ENCODE measurements around the gene SLC37A3.
"Not testable (repeated sequence)": the region's sequence is repeated elsewhere in the genome, so short reads cannot be mapped to it uniquely, and the experiment has no call there.

The SLC37A3 gene

DNA sequence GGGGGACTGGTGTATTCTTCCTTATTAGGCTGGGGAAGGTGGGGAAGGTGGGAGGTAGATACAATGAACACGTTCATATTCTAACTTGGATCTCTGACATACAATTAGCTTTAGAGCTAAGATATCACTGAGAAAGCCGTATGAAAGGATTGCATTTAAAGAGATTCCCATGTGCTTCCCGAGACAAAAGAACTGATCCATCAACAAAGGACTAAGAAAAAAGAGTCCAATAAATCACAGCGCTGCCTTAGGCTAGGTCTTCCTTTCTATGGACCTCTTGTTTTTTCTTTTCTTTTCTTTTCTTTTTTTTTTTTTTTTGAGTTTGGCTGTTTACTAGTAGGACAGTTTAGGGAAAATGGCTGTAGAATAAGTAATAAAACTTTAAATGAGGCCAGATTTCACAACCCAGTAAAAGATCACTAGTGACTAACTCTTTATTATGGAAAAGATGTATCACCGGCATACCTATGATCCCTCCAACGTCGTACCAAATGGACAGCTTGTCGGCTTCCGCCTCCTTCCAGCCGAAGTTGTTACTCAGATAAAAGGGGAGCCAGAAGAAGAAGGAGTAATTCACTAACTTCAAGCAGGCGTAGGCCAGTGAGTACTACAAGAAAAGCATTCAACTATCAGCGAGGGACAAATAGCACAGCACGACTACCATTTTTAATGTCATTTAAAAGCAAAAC is 50.0 kb downstream of the SLC37A3 start:
- peak; percentile 29 for DNase-seq (ENCODE audit: low read depth, low spot score)

DNA sequence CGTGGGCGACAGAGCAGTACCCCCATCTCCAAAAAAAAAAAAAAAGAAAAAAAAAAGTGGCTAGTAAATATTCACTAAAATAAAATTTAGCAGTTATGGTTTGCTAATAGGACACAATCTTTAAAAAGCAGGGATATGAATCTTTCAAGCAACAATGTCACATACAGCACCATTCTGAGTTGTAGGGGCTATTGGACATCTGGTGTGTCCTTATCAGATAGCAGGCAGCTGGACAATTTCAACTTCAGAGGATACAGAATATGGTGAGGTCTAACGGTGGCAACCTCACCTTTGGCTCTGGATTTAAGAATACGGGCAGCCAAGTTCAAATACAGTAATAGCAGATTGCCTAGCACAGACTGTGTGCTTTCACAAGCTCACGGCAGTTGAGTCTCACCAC is 51.1 kb downstream of the SLC37A3 start:
- no peak for DNase-seq (ENCODE audit: low read depth, low spot score)

DNA sequence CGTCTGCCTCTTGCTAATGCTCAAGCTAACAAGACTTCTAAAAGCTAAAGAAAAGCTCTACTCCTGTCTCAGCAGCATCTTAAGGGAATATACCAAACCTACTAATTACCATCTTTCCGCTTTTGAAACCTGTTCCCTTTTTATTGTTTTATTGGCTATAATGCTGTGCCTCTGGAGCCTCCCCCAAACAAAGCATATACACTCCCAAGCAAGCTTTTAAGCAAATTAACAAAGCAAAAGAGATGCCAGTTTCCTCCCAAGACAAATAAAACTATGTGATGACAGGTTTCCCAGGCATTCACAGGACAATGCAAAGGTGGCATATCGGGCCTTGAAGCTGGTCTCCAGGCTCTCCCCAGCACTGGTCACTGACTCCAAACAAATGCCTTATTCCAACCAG is 52.9 kb downstream of the SLC37A3 start:
- DNase-seq (ENCODE audit: low read depth, low spot score), result peak; percentile 16

DNA sequence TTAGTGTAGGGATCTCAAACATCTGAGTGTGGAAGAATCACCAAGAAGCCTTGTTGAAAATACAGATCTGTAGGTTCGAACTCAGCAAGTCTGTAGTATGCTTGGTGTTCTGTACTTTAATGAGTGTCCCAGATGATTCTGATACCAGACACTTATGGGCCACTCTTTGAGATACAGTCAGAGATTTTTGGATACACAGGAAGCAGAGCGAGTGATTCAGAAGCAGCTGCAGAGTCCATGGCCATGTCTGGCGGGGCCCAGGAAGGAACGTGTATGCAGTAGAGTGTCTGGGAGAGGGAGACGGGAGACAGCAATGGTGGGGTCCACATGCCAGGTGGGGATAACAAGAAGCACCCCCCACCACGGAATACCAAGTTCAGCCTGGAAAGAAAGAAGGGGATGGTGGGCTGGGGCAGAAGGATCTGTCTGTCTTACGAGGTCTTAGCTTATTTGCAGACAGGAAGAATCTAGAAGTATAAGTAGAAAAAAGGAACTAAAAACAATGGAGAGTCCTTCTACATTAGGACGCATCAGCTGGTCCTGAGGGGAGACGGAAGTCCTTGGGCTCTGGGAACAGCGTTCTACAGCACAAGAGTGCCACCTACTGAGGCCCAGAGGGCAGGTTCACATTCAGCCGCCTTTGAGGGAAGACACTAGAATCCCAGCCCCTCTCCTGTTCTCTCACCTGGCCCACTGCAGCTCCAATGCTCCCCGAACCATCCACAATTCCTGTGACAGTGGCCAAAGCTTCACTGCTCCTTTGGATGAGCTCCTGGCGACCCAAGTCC is 55.4 kb downstream of the SLC37A3 start:
- peak; percentile 46 for DNase-seq (ENCODE audit: low read depth, low spot score)

DNA sequence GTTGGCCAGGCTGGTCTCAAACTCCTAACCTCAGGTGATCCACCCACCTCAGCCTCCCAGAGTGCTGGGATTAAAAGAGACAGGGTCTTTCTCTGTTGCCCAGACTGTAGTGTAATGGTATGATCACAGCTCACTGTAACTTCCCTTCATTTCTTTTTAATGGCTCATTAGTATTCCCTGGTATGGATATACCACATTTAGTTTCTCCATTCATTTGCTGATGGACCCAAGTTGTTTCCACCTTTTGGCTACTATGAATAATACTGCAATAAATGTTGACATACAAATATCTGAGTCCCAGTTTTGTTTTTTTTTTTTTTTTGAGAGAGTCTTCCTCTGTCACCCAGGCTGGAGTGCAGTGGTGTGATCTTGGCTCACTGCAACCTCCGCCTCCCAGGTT is 59.4 kb downstream of the SLC37A3 start:
- not testable (repeated sequence) for DNase-seq (ENCODE audit: low read depth, low spot score)

DNA sequence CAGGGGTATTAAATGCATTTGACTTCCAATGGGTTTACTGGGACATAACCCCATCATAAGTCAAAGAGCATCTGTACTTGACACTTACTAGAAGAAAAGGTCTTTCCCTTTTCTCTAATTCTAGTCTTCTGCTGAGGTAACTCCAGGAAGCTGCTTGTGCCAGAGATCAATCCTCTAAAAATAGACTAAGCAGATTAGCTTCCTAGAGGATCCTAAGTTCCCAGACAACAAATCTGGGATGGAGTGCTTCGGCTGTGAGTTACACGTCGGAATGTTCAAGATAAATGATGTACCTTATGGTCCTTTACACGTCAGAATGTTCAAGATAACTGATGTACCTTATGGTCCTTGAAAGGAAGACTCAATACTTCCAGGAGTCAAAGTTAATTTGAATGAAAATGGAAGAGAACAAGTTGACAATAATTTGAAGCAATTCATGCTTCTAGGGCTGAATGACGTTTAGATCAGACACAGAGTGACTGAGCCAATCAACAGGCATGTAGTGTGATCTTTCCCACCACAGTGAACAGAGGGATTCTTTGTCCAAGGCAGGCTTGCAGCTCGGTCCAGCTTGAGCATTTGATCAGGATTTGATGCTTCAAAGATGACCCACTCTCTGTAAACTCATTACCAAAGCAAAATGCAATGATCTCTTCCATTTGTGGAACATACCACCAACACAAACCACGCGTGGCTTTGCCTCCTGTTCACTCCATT is 63.8 kb downstream of the SLC37A3 start:
- no peak for DNase-seq (ENCODE audit: low read depth, low spot score)

DNA sequence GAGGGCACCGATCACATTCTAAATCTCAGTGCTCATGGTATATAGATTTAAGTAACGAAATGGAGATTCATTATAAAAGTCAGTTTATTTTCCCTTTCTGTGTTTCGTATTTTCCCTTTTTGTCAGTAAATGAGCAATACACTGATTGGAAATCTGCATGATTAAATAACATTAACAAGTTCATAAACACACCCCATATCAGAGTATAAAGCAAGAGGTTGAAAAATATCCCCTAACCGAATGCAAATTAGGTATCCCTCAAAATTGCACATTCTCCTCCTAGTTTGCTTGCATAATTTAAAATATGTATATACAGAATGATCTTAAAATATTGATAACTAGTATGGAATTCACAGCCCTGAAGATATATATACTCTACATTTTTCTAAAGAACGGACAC is 64.6 kb downstream of the SLC37A3 start:
- DNase-seq (ENCODE audit: low read depth, low spot score), result no peak

DNA sequence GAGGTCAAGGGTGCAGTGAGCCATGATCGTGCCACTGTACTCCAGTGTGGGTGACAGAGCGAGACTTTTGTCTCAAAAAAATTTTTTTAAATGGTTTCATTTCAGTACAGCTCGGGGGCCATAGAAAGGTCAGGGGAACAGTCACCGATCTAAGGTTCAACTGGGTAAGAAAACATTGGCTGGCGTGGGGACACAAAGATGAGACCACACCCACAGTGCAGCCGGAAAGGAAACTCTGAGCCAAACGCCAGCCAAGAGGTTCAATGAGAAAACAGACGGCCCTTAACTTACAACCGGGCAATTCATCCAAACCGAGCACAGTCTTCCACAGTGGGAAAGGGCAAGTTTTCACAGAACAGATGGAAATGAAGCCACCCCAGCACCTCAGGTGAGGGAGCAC is 65.1 kb downstream of the SLC37A3 start:
- DNase-seq (ENCODE audit: low read depth, low spot score), result no peak

DNA sequence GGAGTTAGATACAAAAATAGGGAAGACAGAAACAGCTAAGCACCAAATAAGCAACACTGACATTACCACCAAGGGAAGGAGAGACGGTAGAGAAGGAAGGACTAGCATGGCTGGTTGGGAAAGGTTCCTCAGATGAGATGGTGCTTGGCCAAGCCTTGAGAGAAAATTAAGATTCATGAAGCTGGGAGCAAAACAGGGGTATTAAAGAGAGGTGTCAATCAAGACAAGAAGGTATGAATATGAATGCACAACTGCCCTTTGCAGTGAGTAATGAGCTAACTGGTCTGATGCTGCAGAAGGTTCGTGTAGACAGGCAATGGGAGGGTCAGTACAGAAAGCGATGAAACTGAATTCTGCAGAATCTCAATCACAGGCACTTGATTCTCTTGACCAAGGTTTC is 67.7 kb downstream of the SLC37A3 start:
- DNase-seq (ENCODE audit: low read depth, low spot score), result no peak

DNA sequence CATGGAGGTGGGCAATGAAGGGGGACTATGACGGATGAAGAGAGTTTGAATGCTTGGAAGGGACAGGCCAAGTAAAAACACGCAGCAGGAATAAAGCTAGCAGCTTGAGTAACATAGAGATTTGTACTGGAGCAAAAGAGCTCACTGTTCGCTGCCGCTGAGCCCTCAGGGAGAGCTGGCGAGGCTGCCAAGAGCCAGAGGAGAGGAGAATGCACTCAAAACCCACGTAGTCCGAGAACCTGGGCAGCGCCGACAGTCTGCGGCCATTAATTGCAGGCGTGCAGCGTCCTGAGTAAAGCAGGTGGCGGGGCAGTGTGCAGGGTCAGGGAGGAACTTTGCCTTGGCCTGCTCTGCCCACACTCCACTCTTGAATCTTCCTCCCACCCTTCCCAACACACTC is 68.2 kb downstream of the SLC37A3 start:
- peak; percentile 40 for DNase-seq (ENCODE audit: low read depth, low spot score)

DNA sequence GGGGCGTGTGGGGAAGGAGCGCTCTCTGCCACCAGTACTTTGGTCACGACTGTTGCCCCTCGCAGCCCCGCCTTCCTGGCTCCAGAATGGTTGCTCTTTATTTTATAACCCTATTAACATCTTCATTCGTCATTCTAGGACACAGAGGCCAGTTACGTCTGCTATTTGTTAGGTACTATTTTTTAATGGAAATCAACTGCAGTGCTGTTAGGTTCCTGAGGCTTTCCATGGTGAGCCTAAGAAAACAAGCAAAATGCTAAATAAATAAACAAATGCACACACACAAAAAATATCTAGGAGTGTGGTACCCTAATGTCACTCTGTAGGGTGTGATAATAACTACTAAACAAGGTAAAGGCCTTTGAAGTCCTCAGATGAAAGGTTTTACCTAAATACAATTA is 71.1 kb downstream of the SLC37A3 start:
- no peak for DNase-seq (ENCODE audit: low read depth, low spot score)

DNA sequence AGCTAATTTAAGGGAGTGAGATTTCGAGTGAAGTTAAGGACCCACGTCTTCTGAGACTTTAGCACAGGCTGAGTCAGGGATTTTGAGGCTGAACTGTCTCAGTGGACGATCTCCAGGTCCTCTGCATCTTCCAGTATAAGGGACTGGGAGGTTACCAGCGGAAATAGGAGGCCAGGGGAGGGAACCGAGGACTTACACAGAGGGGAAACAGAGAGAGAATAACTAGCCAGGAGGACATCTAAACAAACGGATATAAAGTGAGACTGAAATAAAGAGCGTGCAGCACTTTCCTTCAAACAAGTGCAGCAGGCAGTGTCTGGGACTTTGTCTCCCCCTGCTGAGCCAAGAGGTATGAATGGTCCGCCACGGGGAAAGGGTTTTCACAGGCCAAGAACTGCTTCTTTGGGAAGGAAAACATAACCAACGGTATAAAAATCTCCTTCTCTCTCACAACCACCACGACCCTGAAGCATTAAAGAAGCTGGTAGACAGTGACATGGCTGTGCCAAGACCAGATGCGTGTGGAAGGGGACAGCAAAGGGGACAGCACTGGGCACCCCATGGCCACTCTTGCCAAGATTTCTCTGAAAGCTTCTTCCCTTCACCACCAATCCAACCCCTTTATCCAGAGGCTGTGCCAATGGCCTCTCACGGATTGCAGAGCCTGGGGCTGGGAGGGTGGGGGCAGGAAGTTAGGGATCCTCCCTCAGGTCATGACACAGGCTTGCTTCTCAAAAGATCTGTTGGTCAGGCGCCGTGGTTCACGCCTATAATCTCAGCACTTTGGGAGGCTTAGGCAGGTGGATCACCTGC is 72.0 kb downstream of the SLC37A3 start:
- peak; percentile 83 for DNase-seq (ENCODE audit: low read depth, low spot score)

DNA sequence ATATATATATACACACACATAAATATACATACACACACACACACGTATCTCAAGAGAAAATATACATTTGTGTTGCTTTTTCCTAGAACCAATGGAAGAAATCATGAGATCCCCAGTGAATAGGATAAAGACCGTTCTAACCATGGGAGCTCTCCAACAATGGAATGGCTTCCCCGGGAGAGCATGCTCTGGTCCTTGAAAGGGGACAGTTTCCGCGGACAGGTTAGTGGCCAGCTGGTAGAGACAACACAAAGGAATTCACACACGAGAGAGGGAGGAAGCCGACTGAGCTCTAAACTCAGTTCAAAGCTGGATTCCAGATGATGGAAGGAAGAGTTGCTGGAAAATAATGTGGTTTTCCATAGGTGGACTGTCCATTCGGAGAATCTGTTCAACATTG is 72.7 kb downstream of the SLC37A3 start:
- no peak for DNase-seq (ENCODE audit: low read depth, low spot score)

DNA sequence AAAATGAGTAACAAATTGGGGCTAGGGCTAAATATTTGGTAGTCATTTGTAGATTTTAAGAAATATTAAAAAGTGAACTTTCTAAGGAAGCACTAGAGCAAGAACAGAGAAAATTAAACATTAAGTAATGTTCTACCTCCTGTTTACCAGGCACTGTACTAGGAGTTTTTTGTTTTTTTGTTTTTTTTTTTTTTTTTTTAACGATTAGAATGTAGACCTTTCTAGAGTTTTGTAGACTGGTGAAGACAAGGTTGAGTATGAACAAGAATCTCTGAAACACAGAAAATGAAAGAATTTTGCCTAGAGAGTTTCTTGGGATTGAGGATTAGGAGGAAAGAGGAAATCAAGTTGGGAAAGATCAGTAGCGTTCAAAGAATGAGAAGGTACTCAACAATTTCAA is 73.6 kb downstream of the SLC37A3 start:
- DNase-seq (ENCODE audit: low read depth, low spot score), result no peak

DNA sequence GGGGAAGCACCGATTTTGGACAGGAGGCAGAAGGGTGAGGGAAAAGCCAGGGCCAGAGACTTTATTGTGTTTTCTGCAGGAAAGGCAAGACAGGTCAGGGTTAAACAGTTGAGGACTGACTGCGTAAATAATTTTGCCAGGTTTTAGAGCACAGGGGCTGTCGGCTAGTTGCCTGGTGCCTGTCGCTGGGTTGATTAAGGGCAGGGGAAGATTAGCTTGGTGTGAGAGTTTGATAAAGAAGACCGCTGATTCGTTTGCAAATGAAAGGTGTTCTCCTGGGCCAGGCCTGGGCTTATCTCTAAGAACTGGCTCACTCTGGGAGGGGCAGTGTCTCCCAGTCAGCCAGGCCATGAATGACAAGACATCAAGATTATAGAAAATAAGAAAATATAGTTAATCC is 75.6 kb downstream of the SLC37A3 start:
- no peak for DNase-seq (ENCODE audit: low read depth, low spot score)

DNA sequence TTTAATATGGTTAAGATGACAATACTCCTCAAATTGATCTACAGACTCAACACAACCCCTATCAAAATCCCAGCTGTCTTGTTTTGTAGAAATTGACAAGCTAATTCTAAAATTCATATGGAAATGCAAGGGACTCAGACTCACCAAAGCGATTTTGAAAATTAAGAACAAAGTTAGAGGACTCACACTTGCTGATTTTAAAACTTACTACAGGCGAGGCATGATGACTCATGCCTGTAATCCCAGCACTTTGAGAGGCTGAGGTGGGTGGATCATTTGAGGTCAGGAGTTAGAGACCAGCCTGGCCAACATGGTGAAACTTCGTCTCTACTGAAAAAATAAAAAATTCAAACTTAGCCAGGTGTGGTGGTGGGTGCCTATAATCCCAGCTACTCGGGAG is 78.3 kb downstream of the SLC37A3 start:
- not testable (repeated sequence) for DNase-seq (ENCODE audit: low read depth, low spot score)

DNA sequence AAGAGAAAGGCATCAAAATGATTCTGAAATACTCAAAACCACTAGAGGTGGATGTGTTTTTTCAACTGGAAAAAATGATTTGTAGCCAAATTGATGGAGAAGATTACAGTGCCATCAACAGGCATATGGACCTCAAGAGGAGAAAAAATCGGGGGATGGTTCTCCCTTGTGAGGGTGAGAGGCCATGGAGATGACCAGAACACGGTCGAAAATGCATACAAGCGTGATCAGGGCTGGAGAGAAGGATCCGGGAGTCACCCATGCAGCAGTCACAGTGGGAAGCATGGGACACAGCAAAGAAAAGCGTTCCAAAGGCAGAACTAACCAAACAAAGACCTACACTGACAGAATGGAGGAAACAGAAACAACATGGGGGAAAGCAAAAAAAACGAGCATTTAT is 80.3 kb downstream of the SLC37A3 start:
- no peak for DNase-seq (ENCODE audit: low read depth, low spot score)

DNA sequence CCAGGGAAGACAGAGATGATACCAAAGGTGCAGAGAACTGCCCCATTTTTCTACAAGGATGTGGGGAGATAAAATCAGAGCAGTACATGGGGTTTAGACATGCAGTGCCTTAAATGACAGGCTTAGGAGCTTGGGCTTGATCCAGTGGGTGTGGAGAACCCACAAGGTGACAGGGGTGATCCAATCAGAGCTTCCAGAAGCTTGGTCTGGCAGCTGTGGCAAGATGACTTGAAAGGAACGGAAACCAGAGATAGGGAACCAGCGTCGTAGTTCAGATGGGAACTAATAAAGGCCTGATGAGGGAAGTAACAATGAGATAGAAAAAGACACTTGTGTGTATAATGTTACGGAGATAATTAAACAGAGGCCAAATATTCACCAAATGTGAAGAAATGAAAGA is 80.7 kb downstream of the SLC37A3 start:
- DNase-seq (ENCODE audit: low read depth, low spot score), result no peak

DNA sequence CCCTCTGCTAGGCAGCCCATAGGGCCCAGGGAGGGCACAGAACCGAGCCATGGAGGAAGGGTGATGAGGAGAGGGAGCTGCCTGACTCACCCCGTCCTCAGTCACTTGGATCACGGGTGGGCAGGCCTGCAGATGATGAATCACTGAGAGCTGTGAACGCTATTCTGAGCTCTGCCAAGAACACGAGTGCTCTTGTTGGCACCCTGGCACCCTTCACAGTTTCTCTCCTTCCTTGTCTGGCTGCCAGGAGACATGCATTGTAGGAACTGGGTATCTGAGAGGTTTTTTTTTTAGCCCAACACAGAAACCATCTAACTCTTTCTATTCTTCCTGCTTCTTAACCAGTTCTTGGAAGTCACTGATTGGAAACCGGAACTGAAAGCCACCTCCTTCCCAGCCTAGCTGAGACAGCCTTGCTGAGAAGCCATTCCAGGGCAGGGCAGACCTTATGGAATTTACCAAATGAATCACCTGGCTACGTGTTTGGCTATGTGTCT is 82.1 kb downstream of the SLC37A3 start:
- peak; percentile 84 for DNase-seq (ENCODE audit: low read depth, low spot score)

DNA sequence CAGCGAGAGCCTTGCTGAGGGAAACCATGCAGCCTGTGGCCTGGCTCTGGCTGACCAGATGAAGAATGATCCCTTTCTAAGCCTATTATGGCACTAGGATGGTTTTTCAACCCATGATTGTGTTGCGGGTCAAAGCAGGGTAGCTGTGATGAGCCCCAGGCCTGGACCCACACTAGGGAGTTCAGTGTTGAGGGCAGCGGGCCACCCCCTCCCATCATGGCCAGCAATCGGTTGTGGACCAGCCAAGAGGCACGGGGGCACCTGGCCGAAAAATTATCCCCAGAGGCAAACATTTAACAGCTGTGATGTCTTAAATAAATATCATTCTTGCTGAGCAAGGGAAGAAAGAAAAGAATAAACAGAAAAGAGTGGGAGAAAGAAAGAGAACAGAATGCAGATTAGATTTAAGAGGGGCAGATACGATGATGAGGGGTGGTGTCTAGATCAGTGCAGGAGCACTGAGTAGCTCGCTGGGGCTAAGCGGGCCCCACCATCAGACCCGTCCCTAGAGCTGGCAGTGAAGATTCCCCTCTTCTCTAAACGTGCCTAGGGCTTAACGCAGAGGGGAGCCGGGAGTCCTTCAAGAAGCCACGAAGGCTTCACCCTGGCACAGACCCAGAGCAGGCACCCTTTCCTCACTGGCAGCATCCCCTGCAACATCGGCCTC is 82.7 kb downstream of the SLC37A3 start:
- no peak for DNase-seq (ENCODE audit: low read depth, low spot score)

Data from astrocyte of the hippocampus (primary cell).